GM21528 (cell line): Measurements from ENCODE around the gene USP28.
A peak's percentile ranks its signal among the peaks of the same experiment; 100 is the strongest.
"Not testable (repeated sequence)": the region's sequence is repeated elsewhere in the genome, so short reads cannot be mapped to it uniquely, and the experiment has no call there.

Experiments used
- ATAC-seq: cut with Tn5 transposase; IDR thresholded peaks from one replicate; pipeline ENCODE4 v1.9.1; 2021; ENCODE audit warnings: mild to moderate bottlenecking, moderate library complexity; ENCODE audit not compliant: unreplicated experiment, low FRiP score

The USP28 gene

DNA sequence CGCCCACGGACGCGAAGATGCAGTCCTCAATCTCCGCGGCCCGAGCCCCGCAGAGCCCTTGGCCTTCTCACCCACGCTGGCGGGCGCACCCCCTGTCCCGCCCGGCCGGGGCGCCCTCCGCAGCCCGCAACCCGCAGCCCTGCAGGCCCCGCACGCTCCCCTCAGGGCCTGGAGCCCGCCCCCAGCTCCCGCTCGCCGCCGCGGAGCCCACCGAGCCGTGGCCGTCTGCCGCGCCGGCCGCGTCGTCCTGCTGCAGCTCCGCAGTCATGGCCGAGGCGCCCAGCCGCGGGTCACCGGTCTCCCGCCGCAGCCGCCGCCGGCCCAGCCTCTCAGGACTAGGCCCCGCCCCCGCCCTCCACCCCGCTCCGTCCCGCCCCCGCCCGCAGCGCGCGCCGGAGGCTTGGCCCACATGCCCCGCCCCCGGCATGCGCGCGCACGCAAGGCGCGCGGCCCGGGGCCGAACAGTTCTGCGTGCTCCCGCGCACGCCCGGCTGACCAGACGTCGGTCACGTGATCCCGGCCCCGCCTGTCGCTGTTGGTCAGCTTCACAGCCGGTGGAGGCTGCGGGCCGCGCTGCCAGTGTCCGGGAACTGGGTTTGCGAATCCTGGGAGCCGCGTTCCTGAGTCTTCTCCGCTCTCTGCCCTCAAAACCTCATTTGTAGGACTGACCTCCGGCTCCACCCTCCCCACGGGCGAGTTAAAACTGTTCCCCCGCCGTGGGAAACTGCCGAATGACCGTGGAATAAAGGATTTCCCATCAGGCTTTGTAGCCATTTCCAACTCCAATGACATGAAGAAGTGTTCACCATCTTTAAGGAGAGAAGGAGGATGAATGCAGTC, at the start of gene USP28:
TSS of gene USP28 (minus strand) at position 339 of the 840 bp plus-strand sequence. CDS start at position 268, 71 bp downstream.
- peak; percentile 87 for ATAC-seq

- no peak for ATAC-seq
These were observed 48.2 kb upstream of the USP28 start for GRCh38 chr11:113923572-113923971.

GRCh38 chr11:113911491-113911890, 36.1 kb upstream of the USP28 start:
- not testable (repeated sequence) for ATAC-seq

DNA sequence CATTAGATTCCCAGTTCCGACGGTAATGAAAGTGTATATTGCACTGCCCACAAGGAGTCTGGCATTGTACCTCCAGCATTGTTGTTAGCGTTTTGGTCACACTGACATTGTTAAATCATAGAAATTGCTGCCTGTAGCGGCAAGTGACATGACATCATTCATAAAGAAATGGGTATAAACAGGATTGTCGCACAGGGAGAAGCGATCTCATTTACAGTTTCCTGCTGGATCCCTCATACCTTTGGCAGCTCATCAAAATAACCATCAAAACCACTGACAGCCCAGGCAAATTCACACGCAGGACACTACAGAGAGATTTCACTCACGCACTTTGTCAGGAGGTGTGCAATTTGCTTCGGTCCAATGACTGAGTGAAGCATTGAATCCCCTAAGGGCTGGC, 32.7 kb upstream of the USP28 start:
- no peak for ATAC-seq

GRCh38 chr11:113907681-113908080, 32.3 kb upstream of the USP28 start:
- no peak for ATAC-seq

DNA sequence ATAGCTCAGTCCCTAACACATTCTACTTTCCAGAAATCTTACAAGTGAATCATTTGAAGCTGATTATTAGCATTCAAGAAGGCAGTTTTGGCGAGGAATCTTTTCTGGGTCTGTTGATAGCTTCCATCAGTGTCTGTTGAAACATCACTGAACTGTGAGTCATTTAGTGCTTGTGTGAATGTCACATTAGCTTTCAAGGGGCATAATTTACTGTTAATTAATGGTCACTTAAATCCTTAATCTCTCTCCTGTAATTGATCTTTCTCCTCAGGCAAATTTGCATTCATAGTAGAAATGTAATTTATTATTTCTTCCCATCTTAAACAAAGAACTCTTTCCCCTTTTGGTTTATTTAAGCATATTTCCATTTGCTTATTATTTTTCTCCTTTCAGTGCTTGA, 31.8 kb upstream of the USP28 start:
- no peak for ATAC-seq

GRCh38 chr11:113906516-113906915, 31.1 kb upstream of the USP28 start:
- no peak for ATAC-seq

- no peak for ATAC-seq
These were observed 30.7 kb upstream of the USP28 start for GRCh38 chr11:113906038-113906437.

- no peak for ATAC-seq
These were observed 29.2 kb upstream of the USP28 start, which contains the start of gene HTR3B for GRCh38 chr11:113904379-113905101. Gene HTR3B (plus strand): TSS chr11:113904796. CDS start chr11:113904934, 138 bp downstream.

GRCh38 chr11:113901141-113901540, 25.8 kb upstream of the USP28 start:
- no peak for ATAC-seq

DNA sequence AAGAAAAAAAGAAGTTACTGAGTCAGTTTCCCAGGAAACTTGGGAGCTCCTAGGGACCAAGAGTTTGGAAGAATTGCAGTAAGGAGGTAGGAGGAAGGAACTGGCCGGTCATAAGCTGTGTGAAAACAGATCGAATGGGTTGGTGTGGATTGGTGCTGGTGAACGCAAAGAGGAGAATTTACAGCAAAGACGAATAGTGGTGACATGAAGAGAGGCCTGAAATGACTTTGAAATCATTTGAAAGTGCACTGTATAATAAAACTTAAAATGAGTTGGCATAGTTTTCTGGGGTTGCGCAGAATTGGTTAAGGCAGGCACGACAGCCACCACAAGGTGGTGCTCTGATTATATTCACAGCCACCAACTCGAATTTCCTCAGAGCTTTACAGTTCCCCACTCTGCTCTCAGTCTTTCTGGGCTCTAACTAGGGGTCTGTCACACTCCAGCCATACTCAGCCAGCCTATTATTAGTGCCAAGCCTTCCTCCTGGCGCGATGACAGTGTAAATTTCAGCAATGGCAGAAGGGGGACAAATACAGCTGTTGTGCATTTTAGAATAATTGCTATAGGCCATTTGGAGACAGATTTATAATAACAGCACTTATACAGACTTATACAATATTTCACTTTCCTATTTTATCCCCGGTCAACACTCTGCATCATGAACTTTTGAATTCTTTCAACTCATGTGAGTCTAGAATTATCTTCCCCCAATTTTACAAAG, 20.9 kb upstream of the USP28 start:
- no peak for ATAC-seq

- ATAC-seq = no peak
These were observed 20.2 kb upstream of the USP28 start for GRCh38 chr11:113895367-113896155.

DNA sequence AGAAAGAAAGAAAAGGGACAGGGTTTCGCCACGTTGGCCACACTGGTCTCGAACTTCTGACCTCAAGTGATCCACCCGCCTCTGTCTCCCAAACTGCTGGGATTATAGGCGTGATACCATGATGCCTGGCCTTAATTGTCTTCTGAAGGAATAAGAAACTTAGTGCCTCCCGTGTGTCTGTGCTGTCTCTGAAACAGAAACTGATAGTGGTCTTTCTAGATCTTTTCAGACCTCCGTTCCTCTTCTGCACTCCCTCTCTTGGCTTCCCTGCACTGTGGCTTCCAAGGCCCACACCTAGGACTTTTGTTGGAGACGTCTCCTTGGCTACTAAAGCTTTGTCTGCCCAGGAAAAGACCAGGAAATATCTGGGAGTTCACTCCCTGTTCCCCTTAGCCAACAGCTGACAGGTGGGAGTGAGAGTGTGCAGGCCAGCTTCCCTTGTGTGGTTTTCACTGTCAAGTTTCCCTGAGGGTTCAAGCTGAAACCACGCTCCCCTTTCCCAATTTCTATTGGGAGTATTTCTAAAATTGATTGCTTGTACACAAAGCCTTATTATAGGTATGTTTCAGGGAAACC, 19.1 kb upstream of the USP28 start:
- no peak for ATAC-seq

DNA sequence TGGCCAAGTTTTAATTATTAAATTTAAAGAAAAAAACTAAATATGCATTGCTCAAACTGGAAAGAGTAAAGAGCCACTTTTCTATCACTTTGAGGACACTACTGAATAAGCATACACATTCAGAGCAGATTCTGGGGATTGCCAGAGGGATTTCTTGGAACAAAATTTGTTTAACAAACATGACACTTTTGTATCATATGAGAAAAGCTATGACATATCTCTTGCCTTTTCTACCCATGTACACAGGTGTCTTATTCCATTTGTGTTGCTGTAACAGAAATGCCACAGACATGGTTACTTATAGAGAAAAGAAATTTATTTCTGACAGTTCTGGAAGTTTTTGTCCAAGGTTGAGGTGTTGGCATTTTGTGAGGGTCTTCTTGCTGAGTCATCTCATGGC, 13.5 kb upstream of the USP28 start:
- no peak for ATAC-seq

- ATAC-seq = no peak
These were observed 10.5 kb upstream of the USP28 start for GRCh38 chr11:113885897-113886296.

DNA sequence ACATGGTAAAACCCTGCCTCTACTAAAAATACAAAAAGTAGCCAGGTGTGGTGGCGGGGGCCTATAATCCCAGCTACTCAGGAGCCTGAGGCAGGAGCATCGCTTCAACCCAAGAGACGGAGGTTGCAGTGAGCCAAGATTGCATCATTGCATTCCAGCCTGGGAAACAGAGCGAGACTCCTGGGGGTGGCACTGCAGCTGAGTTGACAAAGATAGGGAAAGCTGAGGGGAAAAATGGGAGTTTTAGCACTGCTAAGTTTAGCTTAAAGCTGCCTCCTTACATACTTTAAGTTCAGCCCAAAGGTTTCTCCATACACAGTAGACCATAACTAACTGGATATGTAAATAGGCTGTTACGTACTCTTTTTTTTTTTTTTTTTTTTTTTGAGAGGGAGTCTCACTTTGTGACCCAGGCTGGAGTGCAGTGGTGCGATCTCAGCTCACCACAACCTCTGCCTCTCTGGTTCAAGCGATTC, 9.0 kb upstream of the USP28 start:
- ATAC-seq = no peak

DNA sequence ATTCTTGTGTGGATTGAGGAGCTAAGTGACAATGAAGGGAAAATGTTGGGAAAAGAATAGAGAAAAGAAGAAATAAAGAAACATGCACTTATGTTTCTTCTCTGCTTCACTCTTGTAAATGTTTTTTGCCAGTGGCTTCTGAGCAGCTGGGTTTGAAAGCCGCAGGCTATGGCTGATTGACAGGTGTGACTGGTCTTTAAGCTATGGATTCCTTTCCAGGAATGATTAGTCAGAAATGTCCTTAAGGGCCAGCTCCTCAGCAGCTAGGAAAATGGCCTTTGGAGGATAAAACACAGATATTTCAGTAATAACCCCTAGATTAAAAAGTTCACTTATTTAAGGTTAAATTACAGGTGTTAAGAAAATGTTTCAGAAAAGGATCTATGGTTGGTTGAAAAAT, 6.5 kb upstream of the USP28 start:
- no peak for ATAC-seq

GRCh38 chr11:113880971-113881370, 5.6 kb upstream of the USP28 start:
- ATAC-seq = no peak

DNA sequence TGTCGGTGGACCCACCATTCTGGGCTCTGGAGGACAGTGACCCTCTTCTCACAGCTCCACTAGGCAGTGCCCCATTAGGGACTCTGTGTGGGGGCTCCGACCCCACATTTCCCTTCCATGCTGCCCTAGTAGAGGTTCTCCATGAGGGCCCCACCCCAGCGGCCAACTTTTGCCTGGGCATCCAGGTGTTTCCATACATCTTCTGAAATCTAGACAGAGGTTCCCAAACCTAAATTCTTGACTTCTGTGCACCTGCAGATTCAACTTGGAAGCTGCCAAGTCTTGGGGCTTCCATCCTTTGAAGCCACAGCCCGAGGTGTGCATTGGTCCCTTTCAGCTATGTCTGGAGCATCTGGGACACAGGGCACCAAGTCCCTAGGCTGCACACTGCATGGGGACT, 4.1 kb upstream of the USP28 start:
- ATAC-seq = not testable (repeated sequence)

GRCh38 chr11:113877670-113878055, 2.3 kb upstream of the USP28 start:
- no peak for ATAC-seq
